HG03469 (cell line): ENCODE measurements around the gene PURA.
A peak's percentile ranks its signal among the peaks of the same experiment; 100 is the strongest.

ENCODE experiments used
- ATAC-seq: cut with Tn5 transposase; IDR thresholded peaks from one replicate; pipeline ENCODE4 v1.9.1; 2021; ENCODE audit warnings: mild to moderate bottlenecking, moderate library complexity, moderate number of reproducible peaks; ENCODE audit not compliant: unreplicated experiment

PURA gene

GRCh38 chr5:140157032-140157781, 43.3 kb downstream of the PURA start:
- ATAC-seq: peak; percentile 91

DNA sequence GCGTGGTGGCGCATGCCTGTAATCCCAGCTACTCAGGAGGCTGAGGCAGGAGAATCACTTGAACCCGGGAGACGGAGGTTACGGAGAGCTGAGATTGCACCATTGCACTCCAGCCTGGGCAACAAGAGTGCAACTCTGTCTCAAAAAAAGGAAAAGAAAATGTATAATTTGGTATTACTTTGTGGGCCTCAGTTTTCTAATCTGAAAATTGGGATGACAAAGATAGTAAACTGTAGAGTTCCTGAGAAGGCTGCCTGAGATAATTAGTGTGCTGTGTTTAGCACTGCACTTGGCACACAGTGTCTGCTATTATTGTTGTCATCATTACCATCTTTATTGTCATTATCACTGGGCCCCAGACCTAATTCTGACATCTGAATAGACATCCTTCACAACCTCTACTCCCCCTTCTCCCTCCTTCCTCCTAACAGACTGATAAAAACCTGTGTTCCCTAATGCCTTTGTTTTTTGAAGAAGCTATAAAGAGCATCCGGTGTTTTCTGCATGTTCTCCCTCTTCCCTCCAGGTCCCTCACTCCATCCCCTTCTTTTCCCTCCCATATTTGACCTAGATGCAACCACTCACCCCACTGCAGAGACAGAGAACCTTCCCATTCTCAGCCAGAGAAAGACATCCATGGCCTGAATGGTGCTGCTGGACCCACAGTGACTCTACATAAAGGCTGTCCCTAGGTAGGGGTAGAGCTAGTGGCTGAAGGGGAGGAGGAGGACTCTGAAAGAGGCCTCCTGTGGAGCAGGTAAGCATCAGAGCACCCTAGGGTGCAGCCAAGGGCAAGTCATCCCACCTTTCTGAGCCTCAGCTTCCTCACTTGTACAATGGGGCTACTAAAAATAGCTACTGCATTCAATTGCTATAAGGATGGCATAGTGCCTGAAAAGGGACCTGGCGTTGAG, 45.4 kb downstream of the PURA start:
- ATAC-seq: no peak

DNA sequence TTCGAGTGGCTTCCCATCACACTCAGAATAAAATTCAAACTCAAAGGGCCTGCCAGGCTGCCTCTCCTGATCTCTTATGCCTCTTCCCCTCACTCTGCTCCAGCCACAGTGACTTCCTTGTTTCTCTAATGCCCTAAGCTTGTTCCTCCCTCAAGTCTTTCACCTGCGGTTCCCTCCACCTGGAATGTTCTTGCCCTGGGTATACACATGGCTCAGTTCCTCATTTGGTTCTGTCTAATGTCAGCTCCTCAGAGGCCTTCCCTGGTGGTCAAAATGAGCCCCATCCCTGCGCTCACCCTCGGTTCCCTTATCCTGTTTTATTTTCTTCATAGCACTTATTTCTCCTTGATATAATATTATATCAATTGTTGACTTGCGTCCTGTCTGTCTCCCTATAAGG, 48.4 kb downstream of the PURA start:
- ATAC-seq: no peak

DNA sequence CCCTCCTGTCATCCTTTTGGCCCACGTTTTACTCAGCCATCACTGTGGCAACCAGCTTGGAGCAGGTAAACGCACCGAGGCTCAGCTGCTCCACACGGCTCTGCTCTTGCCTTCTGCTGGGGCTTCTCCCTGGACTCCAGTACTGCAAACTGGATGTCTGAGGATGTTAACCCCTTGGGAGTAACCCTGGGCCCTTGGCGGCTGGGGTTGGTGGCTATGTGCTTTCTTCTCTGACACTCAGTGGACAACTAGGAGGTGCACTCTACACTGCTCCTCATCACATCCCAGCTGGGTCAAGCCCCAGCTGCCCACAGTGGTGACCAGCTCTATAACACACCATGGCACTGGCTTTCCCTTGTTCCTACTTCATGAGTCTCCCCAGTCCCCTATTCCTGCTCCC, 48.9 kb downstream of the PURA start:
- no peak for ATAC-seq

DNA sequence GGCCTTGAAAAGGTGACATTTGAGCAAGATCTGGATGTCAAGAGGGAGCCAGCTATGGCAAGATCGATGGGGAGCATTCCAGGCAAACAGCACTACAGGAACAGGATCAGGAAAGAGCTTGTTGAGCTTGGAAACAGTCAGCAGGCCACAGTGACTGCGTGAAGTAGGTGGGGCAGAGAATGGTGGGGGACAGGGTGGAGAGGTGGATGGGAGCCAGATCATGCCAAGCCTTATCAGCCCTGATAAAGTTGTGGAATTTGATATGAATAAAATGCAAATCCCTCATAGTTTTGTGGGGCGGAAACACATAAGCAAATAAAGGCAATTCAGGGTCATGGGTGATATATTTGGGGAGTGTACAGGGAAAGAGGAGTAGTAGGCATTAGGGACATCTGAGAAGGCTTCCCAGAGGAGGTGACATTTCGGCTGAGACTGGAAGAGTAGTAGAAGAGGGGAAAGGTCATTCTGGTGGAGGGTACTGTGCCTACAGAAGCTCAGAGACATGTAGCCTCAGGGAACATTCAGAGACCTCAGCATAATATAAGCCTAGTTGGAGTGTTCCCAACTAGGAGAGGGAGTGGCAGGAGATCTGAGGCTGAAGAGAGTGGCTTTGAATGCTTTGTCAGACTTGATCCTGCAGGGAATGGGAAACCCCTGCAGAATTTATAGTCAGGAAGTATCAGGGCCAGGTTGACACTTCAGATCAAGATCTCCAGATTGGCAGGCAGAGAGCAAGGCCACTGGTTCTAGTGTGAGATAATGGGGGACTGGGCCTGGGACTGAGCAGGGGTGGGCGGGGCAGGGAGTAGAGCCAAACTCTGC, 51.4 kb downstream of the PURA start:
- ATAC-seq: no peak

DNA sequence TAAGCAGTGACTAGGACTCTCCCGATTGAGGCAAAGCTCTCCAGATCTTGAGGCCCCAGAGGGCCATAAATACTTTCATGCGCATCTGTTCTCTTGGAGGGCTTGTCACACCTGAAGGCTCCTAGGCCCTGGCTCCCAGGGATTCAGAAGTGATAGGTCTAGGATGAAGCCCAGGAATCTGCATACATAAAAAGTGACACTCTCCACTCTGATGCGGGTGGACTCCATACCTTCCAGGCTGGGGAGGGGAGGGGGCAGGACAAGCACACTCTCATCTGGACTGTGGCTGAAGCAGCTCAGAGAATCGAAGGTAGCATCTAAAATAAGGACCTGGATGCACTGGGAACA, 52.0 kb downstream of the PURA start:
- no peak for ATAC-seq

DNA sequence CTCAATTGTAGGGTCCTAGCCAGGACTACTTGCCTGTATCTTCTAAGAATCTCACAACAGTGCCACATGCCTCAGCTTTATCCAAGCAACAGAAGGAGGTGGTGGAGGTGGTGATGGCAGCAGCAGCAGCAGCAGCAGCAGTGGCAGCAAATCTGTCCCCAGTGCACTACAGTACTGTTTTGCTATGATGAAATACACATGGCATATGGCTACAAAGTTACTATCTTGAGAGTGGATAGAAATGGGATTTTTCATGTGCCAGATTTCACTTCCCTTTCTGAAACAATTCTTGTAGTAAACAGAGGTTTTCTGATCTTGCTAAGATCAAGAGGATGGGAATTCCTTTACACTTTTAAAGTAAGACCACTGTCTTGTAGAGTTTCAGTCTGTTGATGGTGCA, 53.0 kb downstream of the PURA start:
- ATAC-seq: no peak

DNA sequence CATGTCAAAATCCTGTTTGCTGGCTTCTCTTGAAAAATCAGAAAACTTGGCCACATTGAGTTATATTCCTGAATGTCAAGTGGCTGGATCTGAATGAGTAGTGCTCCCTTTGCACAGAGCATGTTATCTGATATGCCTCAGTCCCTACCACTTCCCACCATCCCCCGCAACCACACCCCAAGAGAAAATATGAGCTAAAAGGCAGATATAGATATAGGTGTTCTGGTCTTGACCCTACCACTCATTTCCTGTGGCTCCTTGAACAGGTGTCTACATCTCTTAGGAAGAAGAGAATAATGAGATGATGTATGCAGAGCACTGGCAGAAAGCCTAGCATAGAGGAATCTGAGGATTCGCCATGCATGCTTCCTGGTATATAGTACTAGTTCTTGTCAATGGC, 54.5 kb downstream of the PURA start:
- no peak for ATAC-seq

GRCh38 chr5:140169410-140169809, 55.5 kb downstream of the PURA start:
- no peak for ATAC-seq

DNA sequence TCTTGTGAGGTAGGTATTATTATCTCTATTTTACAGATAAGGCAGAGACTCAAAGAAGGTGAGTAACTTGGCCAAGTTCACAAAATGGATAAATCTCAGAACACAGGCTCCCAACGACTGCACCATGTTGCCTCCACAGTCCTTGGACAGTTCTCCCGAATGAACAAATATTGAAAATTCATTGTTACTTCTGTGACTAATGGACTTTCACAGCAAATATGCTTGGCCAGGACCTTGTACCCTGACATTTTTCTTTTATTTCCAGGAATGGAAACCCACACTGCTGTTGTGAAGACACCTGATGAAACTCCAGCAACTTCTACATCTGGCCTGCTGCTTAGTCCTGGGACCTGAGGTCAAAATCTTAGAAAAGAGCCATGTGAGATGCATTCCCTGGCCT, 58.6 kb downstream of the PURA start:
- ATAC-seq: no peak

- no peak for ATAC-seq
Measured at GRCh38 chr5:140174014-140174413, 60.1 kb downstream of the PURA start.

DNA sequence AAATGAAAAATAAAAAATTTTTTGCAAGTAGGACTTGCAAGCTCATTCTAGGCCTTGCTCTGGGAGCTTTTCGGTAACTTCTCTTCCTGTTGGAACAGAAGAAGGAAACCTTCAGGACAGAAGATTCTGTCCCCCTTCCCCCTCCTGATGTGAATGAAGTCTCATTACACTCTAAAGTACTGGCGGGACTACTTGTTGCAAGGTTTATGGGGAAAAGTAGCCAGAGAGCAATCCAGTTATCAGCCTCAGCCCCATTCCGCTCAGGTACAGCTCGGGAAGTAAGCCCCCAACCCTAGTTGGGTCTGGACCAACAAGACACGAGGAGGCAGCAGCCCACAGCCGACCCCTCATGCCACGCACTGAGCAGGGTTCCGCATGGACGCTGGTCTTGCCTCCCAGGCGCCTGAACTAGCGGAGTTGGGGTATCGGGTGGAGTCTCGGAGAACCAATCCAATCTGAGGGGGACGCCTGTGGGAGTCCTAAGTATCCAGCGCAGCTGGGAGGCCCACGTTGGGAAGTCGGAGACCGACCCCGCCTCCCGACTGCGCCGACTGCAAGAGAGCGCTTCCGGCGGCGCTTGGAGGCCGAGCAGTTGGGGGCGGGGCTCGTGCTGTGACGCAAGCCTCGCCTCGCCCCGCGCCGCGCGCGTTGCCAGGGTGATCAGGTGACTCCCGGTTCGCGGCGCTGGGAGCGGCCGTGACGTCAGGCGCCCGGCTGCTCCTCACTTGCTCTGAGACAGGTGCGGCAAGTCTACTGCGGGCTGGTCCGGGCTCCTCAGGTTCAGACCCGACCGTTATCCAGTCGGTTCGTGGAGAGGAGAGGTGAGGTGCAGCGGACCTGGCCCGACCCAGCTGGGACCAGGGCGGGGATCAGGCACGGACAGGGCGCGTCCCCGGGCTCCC, 60.8 kb downstream of the PURA start, which contains the start of gene CYSTM1:
CYSTM1 (plus strand) TSS at position 724 of the 902 bp plus-strand sequence. CDS start 19,278 bp downstream, outside the sequence.
- peak; percentile 93 for ATAC-seq
